Activated B cell treated with CpG ODN at 0.5 μM for 24 hours (primary cell): ENCODE data around the gene PTCH2. TPM values are rescaled to one million over a fixed set of nuclear protein-coding genes. Genes with fewer than 3 reads are reported as not detected.
"Not testable (repeated sequence)": the region's sequence is repeated elsewhere in the genome, so short reads cannot be mapped to it uniquely, and the experiment has no call there.

Experiments used
- ATAC-seq: fragments of 200-7000 bp; cut with Tn5 transposase; one replicate; pipeline ENCODE4 v1.10.0; 2021; ENCODE audit warnings: low read depth, mild to moderate bottlenecking, moderate library complexity
- CTCF ChIA-PET: fragments of 350-600 bp; sonication (Branson Sonifier 250); formaldehyde crosslinking; loops from one replicate; lab custom pipeline; 2021; ENCODE audit warnings: antibody characterized with exemption; lab: Charles Lee
- POLR2A ChIA-PET: fragments of 350-600 bp; sonication (Branson Sonifier 250); formaldehyde crosslinking; loops from one replicate; lab custom pipeline; 2021; ENCODE audit warnings: antibody characterized with exemption; lab: Charles Lee
- DNase-seq: peaks from one replicate; pipeline ENCODE4 v3.0.0; 2022
- H3K27ac Mint-ChIP-seq: one replicate; pipeline ENCODE4 v1.8.0; 2020; ENCODE audit warnings: mixed read lengths
- H3K27me3 Mint-ChIP-seq: one replicate; pipeline ENCODE4 v1.8.0; 2021; ENCODE audit warnings: mixed read lengths
- H3K36me3 Mint-ChIP-seq: one replicate; pipeline ENCODE4 v1.8.0; 2021; ENCODE audit warnings: low read depth, mixed read lengths
- H3K4me1 Mint-ChIP-seq: one replicate; pipeline ENCODE4 v1.8.0; 2021; ENCODE audit warnings: mixed read lengths
- H3K4me3 Mint-ChIP-seq: one replicate; pipeline ENCODE4 v1.8.0; 2020; ENCODE audit warnings: mild to moderate bottlenecking, mixed read lengths
- H3K9me3 Mint-ChIP-seq: one replicate; pipeline ENCODE4 v1.8.0; 2020; ENCODE audit warnings: mixed read lengths
- CTCF ChIP-seq: fragments of 200-600 bp; IDR thresholded peaks from one replicate; pipeline ENCODE4 v1.8.0; 2022; ENCODE audit warnings: antibody characterized with exemption, mild to moderate bottlenecking
- intact Hi-C: fragments of 100-400 bp; cut with micrococcal nuclease; formaldehyde crosslinking; loops from one replicate; pipeline ENCODE4 v1.15.1; 2024
- total RNA-seq: library from RNA; stranded (reverse); gene quantifications from 2 replicates; pipeline ENCODE4 v1.2.3, GENCODE V29; 2022

PTCH2 gene
- total RNA-seq, 1 donor from 2014 or later, result 1.2 TPM

DNA sequence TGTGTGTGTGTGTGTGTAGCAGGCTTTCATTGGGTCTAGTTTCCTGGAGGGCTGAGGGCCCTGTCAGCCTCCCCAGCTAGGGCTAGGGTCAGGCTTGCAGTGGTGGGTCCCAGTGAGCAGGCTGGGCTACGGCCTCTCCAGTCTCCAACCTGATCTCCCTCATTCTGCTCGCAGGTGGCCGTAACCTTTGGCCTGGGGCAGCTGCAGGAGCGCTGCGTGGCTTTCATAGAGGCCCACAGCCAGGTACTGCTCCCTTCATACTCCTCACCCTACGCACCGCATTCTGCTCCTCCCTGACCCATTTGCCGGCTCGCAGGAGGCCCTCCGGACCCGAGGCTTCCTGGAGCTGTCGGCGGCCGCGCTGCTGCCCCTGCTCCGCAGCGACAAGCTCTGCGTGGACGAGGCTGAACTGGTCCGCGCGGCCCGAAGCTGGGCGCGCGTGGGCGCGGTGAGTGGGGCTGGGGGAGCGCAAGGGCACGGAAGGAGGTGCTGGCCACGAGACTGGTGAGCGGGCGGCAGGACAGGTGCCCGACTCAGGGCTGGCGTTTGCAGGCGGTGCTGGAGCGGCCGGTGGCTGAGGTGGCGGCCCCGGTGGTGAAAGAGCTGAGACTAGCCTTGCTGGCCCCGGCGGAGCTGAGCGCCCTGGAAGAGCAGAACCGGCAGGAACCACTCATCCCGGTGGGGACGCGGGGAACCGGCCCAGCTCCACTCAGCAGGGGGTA is 30.1 kb downstream of the PTCH2 start:
- intact Hi-C loops, result no loop called here

DNA sequence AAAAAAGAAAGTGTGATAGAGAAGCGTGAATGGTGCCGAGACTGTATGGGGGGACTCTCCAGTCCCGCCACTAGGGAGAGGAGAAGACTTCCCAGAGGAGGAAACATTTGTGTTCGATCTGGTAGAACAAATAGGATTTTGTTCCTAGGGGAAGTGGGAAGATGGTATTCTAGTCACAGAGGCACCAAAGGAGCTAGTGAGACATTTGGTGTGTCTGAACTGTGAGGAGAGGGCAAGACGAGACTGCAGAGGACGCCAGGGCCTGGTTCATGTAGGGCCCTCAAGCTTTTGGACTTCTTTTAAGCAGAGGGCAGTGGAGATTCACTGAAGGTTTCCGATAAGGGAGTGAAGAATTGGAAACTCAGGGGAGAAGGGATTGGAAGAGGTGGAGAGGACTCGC is 31.8 kb downstream of the PTCH2 start:
- H3K4me3 Mint-ChIP-seq, result peak overlapping the region; percentile 74
- no peaks in the 10 kb centered on the region for H3K27me3 Mint-ChIP-seq

More for the DNA sequence above, 30.1 kb downstream of the PTCH2 start:
- no peaks in the 10 kb centered on the region for H3K27me3 Mint-ChIP-seq
- DNase-seq (no peak), ATAC-seq (no peak)
- peaks cover 14% of the 10 kb centered on the region for H3K36me3 Mint-ChIP-seq
- peaks cover 63% of the 10 kb centered on the region for H3K4me1 Mint-ChIP-seq
- no peak for TF ChIP-seq CTCF
- peak overlapping the region; percentile 11 for H3K4me3 Mint-ChIP-seq
- peak overlapping the region; percentile 50 for H3K27ac Mint-ChIP-seq
- ChIA-PET CTCF (interaction anchor here (1.6 to 2.3 kb wide), 2 partner anchors 13 to 82 kb away, joined by 5 to 13 read pairs; partner anchors contain the start of genes PLK3 and RNU5D-1), POLR2A (interaction anchor here (0.6 to 9.4 kb wide), 20 partner anchors 7 to 1899 kb away, joined by 3 to 364 read pairs (median 8); partner anchors contain the start of genes BEST4, EIF2B3, HECTD3 and MUTYH)
- H3K9me3 Mint-ChIP-seq, result no peaks in the 10 kb centered on the region

DNA sequence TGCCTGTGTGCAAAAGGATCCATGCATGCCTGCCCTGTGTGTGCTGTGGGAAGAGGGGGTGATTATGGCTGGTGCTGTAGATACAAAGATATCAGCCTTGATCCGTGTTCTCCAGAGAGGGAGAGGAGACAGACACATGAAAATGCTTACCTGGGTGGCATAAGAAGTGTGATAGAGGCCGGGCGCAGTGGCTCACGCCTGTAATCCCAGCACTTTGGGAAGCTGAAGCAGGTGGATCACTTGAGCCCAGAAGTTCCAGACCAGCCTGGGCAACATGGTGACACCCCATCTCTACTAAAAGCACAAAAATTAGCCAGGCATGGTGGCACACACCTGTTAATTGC is 32.3 kb downstream of the PTCH2 start:
- intact Hi-C loops, result loop anchor here (1.0 kb wide), 1 partner anchor 9 kb away; no protein-coding TSS in a partner anchor
- Mint-ChIP-seq H3K27ac (peak overlapping the region; percentile 97), H3K36me3 (peaks cover 23% of the 10 kb centered on the region), H3K4me1 (peaks cover 76% of the 10 kb centered on the region), H3K4me3 (peak overlapping the region; percentile 74)
- H3K27me3 Mint-ChIP-seq, DNase-seq, H3K9me3 Mint-ChIP-seq, ATAC-seq: not testable (repeated sequence)
- ChIA-PET POLR2A (interaction anchor here (0.6 to 9.4 kb wide), 9 partner anchors 9 to 877 kb away, joined by 3 to 364 read pairs (median 6); partner anchors contain the start of genes PLK3 and RPS8), CTCF (interaction anchor here (2.3 kb wide), 1 partner anchor 8 kb away, joined by 13 read pairs; no protein-coding TSS in a partner anchor)

More for the DNA sequence above, 31.8 kb downstream of the PTCH2 start:
- intact Hi-C loops, result no loop called here
- POLR2A ChIA-PET, result interaction anchor here (0.6 to 9.4 kb wide), 9 partner anchors 9 to 876 kb away, joined by 3 to 364 read pairs (median 6); partner anchors contain the start of genes PLK3 and RPS8
- Mint-ChIP-seq H3K36me3 (peaks cover 23% of the 10 kb centered on the region), H3K4me1 (peaks cover 76% of the 10 kb centered on the region), H3K27ac (peak overlapping the region; percentile 97), H3K9me3 (no peaks in the 10 kb centered on the region)
- CTCF ChIA-PET, result interaction anchor here (2.3 kb wide), 1 partner anchor 8 kb away, joined by 13 read pairs; no protein-coding TSS in a partner anchor
- DNase-seq, result no peak
- TF ChIP-seq CTCF, result no peak
- ATAC-seq, result no peak

DNA sequence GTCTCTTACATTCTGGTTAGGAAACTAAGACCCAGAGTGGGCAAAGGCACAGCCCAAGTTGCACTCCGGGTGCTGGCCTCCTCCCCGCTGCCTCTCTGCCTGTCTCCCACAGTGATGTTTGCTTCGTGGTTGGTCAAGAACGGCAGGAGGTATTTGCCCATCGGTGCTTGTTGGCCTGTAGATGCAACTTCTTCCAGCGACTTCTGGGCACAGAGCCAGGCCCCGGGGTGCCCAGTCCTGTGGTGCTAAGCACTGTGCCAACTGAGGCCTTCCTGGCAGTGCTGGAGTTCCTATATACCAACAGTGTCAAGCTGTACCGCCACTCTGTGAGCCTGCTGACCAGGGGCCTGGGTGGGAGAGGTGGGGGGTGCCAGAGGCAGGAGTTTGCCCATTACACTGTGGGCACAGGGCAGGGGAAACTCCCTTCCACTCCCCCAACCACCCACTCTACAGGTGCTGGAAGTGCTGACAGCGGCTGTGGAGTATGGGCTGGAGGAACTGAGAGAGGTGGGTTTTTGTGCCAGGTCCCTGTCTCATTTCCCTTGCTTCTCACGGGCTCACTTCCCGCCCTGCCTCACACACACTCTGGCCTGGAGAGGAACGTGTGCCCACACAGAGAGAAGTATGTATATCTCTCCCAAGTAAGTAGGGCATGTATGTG is 32.8 kb downstream of the PTCH2 start:
- ChIA-PET POLR2A (interaction anchor here (0.6 to 9.4 kb wide), 23 partner anchors 8 to 877 kb away, joined by 3 to 364 read pairs (median 6); partner anchors contain the start of genes CCDC163, HECTD3, MMACHC and PLK3), CTCF (interaction anchor here (0.8 to 2.3 kb wide), 8 partner anchors 9 to 199 kb away, joined by 3 to 25 read pairs (median 4); partner anchors contain the start of genes BEST4, PLK3 and RNU5D-1)
- peak overlapping the region; percentile 97 for H3K27ac Mint-ChIP-seq
- H3K4me1 Mint-ChIP-seq, result peaks cover 73% of the 10 kb centered on the region
- peaks cover 26% of the 10 kb centered on the region for H3K36me3 Mint-ChIP-seq
- peak; percentile 49 for ATAC-seq
- H3K27me3 Mint-ChIP-seq, result no peaks in the 10 kb centered on the region
- H3K4me3 Mint-ChIP-seq, result peak overlapping the region; percentile 74
- intact Hi-C loops, result loop anchor here (1.0 kb wide), 1 partner anchor 9 kb away; no protein-coding TSS in a partner anchor
- peak; percentile 61 for DNase-seq
- no peaks in the 10 kb centered on the region for H3K9me3 Mint-ChIP-seq
- no peak for TF ChIP-seq CTCF
